Measurements from ENCODE around the gene TUBG2. TPM values are rescaled to one million over a fixed set of nuclear protein-coding genes. Genes with fewer than 3 reads are reported as not detected.
A peak's percentile ranks its signal among the peaks of the same experiment; 100 is the strongest.

Gene TUBG2
- polyA plus RNA-seq, 1 of the 3 experiments (the other 2 are of a cell fraction) = 33.9 TPM

DNA sequence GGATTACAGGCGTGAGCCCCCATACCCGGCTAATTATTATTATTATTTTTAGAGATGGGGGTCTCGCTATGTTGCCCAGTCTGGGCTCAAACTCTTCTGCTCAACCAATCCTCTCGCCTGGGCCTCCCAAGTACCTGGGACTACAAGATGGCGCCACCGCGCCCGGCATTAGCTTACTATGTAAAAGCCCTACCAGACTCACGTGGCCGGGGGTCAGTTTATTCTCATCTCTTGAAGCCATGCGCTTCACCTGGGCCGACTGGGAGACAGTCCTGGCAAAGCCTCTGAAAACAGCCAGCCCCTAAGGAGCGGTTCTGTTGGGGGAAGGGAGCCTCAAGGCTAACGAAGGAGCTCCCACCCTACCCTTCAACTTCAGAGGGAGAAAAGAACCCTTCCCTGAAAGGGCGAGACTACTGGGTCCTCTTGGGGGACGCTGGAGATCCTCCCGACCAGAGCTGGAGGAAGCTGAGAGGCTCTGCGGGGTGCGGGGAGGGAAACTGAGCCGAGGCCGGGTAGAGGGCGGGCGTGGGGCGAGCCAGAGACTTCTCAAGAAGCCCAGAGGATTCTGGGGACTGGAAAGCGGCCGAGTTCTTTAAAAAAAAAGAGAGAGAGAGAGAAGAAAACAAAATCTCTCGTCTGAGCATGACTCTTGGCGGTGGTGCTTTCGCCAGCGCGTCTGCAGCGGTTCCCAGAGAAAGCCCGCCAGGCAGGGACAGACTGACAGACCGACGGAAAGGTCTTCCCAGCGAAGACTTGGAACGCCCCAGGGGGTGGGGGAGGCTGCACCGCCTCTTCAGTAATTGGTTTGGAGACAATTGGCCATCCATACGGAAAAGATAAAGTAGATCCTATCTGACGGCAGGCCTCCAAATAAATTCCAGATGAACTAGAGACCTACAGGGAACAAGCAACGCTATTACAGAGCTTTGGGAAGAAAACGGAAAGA lies 5.6 kb upstream of the TUBG2 start (continued):
- TF ChIP-seq, protein P1, sequence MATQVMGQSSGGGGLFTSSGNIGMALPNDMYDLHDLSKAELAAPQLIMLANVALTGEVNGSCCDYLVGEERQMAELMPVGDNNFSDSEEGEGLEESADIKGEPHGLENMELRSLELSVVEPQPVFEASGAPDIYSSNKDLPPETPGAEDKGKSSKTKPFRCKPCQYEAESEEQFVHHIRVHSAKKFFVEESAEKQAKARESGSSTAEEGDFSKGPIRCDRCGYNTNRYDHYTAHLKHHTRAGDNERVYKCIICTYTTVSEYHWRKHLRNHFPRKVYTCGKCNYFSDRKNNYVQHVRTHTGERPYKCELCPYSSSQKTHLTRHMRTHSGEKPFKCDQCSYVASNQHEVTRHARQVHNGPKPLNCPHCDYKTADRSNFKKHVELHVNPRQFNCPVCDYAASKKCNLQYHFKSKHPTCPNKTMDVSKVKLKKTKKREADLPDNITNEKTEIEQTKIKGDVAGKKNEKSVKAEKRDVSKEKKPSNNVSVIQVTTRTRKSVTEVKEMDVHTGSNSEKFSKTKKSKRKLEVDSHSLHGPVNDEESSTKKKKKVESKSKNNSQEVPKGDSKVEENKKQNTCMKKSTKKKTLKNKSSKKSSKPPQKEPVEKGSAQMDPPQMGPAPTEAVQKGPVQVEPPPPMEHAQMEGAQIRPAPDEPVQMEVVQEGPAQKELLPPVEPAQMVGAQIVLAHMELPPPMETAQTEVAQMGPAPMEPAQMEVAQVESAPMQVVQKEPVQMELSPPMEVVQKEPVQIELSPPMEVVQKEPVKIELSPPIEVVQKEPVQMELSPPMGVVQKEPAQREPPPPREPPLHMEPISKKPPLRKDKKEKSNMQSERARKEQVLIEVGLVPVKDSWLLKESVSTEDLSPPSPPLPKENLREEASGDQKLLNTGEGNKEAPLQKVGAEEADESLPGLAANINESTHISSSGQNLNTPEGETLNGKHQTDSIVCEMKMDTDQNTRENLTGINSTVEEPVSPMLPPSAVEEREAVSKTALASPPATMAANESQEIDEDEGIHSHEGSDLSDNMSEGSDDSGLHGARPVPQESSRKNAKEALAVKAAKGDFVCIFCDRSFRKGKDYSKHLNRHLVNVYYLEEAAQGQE (IDR thresholded peaks at IDR 0.05; ENCODE audit: low read depth, low read length) = 0 out of 2 replicates have a peak, but pooled peaks have one; percentile 6
- TF ChIP-seq YY1 (IDR thresholded peaks at IDR 0.05; ENCODE audit: low read depth) = no peak
- TF ChIP-seq, protein P2, sequence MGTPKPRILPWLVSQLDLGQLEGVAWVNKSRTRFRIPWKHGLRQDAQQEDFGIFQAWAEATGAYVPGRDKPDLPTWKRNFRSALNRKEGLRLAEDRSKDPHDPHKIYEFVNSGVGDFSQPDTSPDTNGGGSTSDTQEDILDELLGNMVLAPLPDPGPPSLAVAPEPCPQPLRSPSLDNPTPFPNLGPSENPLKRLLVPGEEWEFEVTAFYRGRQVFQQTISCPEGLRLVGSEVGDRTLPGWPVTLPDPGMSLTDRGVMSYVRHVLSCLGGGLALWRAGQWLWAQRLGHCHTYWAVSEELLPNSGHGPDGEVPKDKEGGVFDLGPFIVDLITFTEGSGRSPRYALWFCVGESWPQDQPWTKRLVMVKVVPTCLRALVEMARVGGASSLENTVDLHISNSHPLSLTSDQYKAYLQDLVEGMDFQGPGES (IDR thresholded peaks at IDR 0.05; ENCODE audit: low read depth, low read length) = no peak
- TF ChIP-seq TEAD4 (IDR thresholded peaks at IDR 0.05; ENCODE audit: borderline replicate concordance, insufficient read depth) = no peak
- TF ChIP-seq TAF1 (IDR thresholded peaks at IDR 0.05; ENCODE audit: borderline replicate concordance, low read depth, low read length) = peak; percentile 59
- no peak for TF ChIP-seq JUND (IDR thresholded peaks at IDR 0.05)
- TF ChIP-seq, protein P3, sequence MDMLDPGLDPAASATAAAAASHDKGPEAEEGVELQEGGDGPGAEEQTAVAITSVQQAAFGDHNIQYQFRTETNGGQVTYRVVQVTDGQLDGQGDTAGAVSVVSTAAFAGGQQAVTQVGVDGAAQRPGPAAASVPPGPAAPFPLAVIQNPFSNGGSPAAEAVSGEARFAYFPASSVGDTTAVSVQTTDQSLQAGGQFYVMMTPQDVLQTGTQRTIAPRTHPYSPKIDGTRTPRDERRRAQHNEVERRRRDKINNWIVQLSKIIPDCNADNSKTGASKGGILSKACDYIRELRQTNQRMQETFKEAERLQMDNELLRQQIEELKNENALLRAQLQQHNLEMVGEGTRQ (IDR thresholded peaks at IDR 0.05; ENCODE audit: borderline replicate concordance, low read depth, low read length) = no peak
- peak; percentile 99 for TF ChIP-seq RCOR1 (IDR thresholded peaks at IDR 0.05; ENCODE audit: low read length)
- peak; percentile 96 for TF ChIP-seq CHD2 (IDR thresholded peaks at IDR 0.05; ENCODE audit: low read length, partially characterized antibody)
- peak; percentile 59 for TF ChIP-seq POLR2AphosphoS5 (IDR thresholded peaks at IDR 0.05; ENCODE audit: low read depth, low read length)
- no peak for TF ChIP-seq NRF1 (IDR thresholded peaks at IDR 0.05; ENCODE audit: low read depth, low read length)

DNA sequence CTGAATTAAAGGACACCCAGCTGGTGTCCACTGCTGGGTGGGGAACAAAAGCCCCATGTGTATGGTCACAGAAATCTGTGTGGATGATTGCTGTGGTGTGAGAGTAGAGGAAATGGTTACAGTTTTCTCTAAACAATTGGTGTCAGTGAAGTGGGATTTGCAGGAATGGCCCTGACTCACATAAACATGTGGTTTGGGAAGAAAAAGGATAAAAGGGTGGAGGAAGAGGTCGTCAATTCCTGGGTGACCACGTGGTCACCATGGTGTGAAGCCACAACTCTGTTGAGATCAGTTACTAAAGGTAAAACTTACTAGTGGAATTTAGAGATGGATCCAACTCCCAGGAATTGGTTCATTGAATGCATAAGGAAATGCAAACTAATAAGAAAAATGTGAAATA lies 3.6 kb upstream of the TUBG2 start:
- H3K4me3 ChIP-seq (ENCODE audit: low read depth in 2 of 2, low read length in 1 of 2) = no peak overlapping the region
- ChIA-PET POLR2A (interaction anchor here (1.0 kb wide), 1 partner anchor 24 kb away, joined by 3 read pairs; no protein-coding TSS in a partner anchor), CTCF (interaction anchor here (0.8 to 2.5 kb wide), 3 partner anchors 19 to 77 kb away, joined by 3 to 10 read pairs (median 7); no protein-coding TSS in a partner anchor)
- no peaks in the 10 kb centered on the region for H3K27me3 ChIP-seq (ENCODE audit: insufficient read depth)
- no peak overlapping the region for H3K9ac ChIP-seq
- peaks cover 4 to 20% of the 10 kb centered on the region in 2 experiments; a peak in 2 of 4 replicates for H3K4me1 ChIP-seq (ENCODE audit: control insufficient read depth in 1 of 2, insufficient read depth in 2 of 2, low read depth in 1 of 2, low read length in 1 of 2)
- H2AFZ ChIP-seq (ENCODE audit: low read depth) = no peak overlapping the region
- no peaks in the 10 kb centered on the region for H3K9me3 ChIP-seq
- H4K20me1 ChIP-seq (ENCODE audit: insufficient read depth) = no peaks in the 10 kb centered on the region
- no peak for DNase-seq
- no peak overlapping the region for H3K27ac ChIP-seq (ENCODE audit: low read depth in 2 of 2, low read length in 1 of 2)
- TF ChIP-seq, protein P4, sequence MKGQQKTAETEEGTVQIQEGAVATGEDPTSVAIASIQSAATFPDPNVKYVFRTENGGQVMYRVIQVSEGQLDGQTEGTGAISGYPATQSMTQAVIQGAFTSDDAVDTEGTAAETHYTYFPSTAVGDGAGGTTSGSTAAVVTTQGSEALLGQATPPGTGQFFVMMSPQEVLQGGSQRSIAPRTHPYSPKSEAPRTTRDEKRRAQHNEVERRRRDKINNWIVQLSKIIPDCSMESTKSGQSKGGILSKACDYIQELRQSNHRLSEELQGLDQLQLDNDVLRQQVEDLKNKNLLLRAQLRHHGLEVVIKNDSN (IDR thresholded peaks at IDR 0.05; ENCODE audit: borderline replicate concordance, low read depth) = no peak
- TF ChIP-seq, protein P5, sequence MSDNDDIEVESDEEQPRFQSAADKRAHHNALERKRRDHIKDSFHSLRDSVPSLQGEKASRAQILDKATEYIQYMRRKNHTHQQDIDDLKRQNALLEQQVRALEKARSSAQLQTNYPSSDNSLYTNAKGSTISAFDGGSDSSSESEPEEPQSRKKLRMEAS (IDR thresholded peaks at IDR 0.05; ENCODE audit: low read depth) = 0 out of 2 replicates have a peak, but pooled peaks have one; percentile 15
- no peak overlapping the region for H3K4me2 ChIP-seq
- peaks cover 9% of the 10 kb centered on the region; the same call in 1 of the 2 replicates for H3K79me2 ChIP-seq (ENCODE audit: insufficient read depth)
- no peaks in the 10 kb centered on the region for H3K36me3 ChIP-seq (replicated peaks in 1 of 2; ENCODE audit: control insufficient read depth in 1 of 2, insufficient read depth in 2 of 2, low read length in 1 of 2)
- WGBS (ENCODE audit: low lambda C conversion rate) = 85% methylated on average over 2 of the region's 2 CpGs
- H3F3A ChIP-seq (replicated peaks; ENCODE audit: insufficient read depth) = peaks cover 24% of the 10 kb centered on the region
- H3K9me2 ChIP-seq = no peaks in the 10 kb centered on the region

Data from SK-N-SH (cell line).